ENCODE data around the gene ITGAX.
A peak's percentile ranks its signal among the peaks of the same experiment; 100 is the strongest.
"Not testable (repeated sequence)": the region's sequence is repeated elsewhere in the genome, so short reads cannot be mapped to it uniquely, and the experiment has no call there.

Gene ITGAX

GRCh38 chr16:31404353-31405064 is 49.5 kb downstream of the ITGAX start:
- TF ChIP-seq Cebpa-rat (IDR thresholded peaks at IDR 0.05): no peak
- Histone ChIP-seq H3K9ac (no peak overlapping the region), H3K4me2 (peak overlapping the region; percentile 63)

GRCh38 chr16:31407406-31407805 is 52.4 kb downstream of the ITGAX start:
- no peak for TF ChIP-seq Cebpa-rat (IDR thresholded peaks at IDR 0.05)
- Histone ChIP-seq H3K27ac (no peak overlapping the region), H3K4me3 (no peak overlapping the region), H3K36me3 (no peaks in the 10 kb centered on the region), H3K9ac (no peak overlapping the region), H3K4me1 (peaks cover 11% of the 10 kb centered on the region), H3K27me3 (no peaks in the 10 kb centered on the region), H3K9me3 (no peaks in the 10 kb centered on the region), H4K20me1 (no peaks in the 10 kb centered on the region), H3K4me2 (no peak overlapping the region)

More at GRCh38 chr16:31404353-31405064, 49.5 kb downstream of the ITGAX start:
- Histone ChIP-seq H3K27ac (no peak overlapping the region), H3K36me3 (no peaks in the 10 kb centered on the region), H3K4me3 (no peak overlapping the region), H3K9me3 (peaks cover under 1% of the 10 kb centered on the region), H4K20me1 (no peaks in the 10 kb centered on the region), H3K4me1 (peaks cover 35% of the 10 kb centered on the region), H3K27me3 (no peaks in the 10 kb centered on the region)

GRCh38 chr16:31409433-31409832 is 54.5 kb downstream of the ITGAX start:
- TF ChIP-seq Cebpa-rat (IDR thresholded peaks at IDR 0.05): no peak
- H3K4me1 ChIP-seq: peaks cover 2% of the 10 kb centered on the region
- no peak overlapping the region for H3K9ac ChIP-seq
- no peaks in the 10 kb centered on the region for H3K27me3 ChIP-seq
- H3K36me3 ChIP-seq: no peaks in the 10 kb centered on the region
- H3K27ac ChIP-seq: no peak overlapping the region
- H3K4me3 ChIP-seq: no peak overlapping the region
- H3K9me3 ChIP-seq: no peaks in the 10 kb centered on the region
- H3K4me2 ChIP-seq: no peak overlapping the region
- no peaks in the 10 kb centered on the region for H4K20me1 ChIP-seq

GRCh38 chr16:31410082-31410481 is 55.1 kb downstream of the ITGAX start:
- Histone ChIP-seq H3K36me3 (no peaks in the 10 kb centered on the region), H3K4me1 (no peaks in the 10 kb centered on the region), H3K9ac (no peak overlapping the region), H4K20me1 (no peaks in the 10 kb centered on the region), H3K9me3 (no peaks in the 10 kb centered on the region), H3K27ac (no peak overlapping the region), H3K27me3 (no peaks in the 10 kb centered on the region), H3K4me2 (no peak overlapping the region), H3K4me3 (no peak overlapping the region)
- TF ChIP-seq Cebpa-rat (IDR thresholded peaks at IDR 0.05): no peak

DNA sequence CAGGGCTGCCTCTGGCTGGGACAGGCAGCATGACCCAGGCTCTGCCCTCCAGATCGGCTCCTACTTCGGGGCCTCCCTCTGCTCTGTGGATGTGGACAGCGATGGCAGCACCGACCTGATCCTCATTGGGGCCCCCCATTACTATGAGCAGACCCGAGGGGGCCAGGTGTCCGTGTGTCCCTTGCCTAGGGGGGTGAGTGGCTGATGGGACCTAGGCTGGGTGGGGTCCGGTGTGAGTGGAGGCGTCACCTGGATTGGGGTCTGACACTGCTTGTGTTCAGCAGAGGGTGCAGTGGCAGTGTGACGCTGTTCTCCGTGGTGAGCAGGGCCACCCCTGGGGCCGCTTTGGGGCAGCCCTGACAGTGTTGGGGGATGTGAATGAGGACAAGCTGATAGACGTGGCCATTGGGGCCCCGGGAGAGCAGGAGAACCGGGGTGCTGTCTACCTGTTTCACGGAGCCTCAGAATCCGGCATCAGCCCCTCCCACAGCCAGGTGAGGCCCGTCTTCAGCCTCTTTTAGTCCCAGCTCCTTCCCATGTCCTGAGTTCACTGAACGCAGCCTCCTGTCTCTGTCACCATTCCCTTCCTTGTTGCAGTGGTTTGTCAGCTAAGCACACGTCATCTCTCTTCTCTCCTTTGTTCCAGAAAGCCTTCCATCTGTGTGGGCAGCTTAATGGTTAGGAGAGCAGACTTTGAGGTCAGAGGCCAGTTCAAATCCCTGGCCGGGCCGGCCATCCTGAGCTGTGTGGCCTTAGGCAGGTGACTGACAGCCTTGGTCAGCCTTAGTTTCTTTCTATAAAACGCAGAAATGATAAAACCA is 56.3 kb downstream of the ITGAX start:
- H3K36me3 ChIP-seq: no peaks in the 10 kb centered on the region
- H3K9me3 ChIP-seq: no peaks in the 10 kb centered on the region
- H3K4me2 ChIP-seq: no peak overlapping the region
- H3K27ac ChIP-seq: no peak overlapping the region
- H3K4me1 ChIP-seq: no peaks in the 10 kb centered on the region
- no peaks in the 10 kb centered on the region for H3K27me3 ChIP-seq
- no peak overlapping the region for H3K4me3 ChIP-seq
- no peak for TF ChIP-seq Cebpa-rat (IDR thresholded peaks at IDR 0.05)
- no peaks in the 10 kb centered on the region for H4K20me1 ChIP-seq
- H3K9ac ChIP-seq: no peak overlapping the region

- no peaks in the 10 kb centered on the region for H3K27me3 ChIP-seq
- H3K9me3 ChIP-seq: no peaks in the 10 kb centered on the region; the same call in 1 of the 2 replicates
- H3K27ac ChIP-seq: no peak overlapping the region
- no peaks in the 10 kb centered on the region for H3K4me1 ChIP-seq
- no peak overlapping the region for H3K4me3 ChIP-seq
- H3K36me3 ChIP-seq: no peaks in the 10 kb centered on the region
- no peak for TF ChIP-seq Cebpa-rat (IDR thresholded peaks at IDR 0.05)
- H3K4me2 ChIP-seq: no peak overlapping the region
- H4K20me1 ChIP-seq: no peaks in the 10 kb centered on the region
- H3K9ac ChIP-seq: no peak overlapping the region
Measured at GRCh38 chr16:31412750-31413149, 57.8 kb downstream of the ITGAX start.

DNA sequence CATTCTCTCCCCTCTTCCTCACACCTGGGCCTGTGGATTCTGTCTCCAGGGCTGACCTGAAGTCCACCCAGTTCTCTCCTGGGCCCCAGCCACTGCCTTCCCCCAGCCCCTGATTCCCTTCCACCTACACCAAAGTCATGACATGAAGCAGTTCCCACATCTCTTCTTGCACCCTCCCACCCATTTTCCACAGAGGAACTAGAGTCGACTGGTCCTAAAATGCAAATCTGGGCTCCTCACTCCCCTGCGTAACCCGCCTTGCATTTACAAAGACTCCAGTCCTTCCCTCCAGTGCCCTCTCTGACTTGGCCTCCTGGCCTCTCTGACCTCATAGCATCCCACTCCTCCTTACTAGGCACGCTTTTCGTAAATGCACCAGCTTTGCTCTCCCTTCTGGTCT is 58.4 kb downstream of the ITGAX start:
- no peaks in the 10 kb centered on the region for H3K36me3 ChIP-seq
- H4K20me1 ChIP-seq: no peaks in the 10 kb centered on the region
- H3K4me1 ChIP-seq: no peaks in the 10 kb centered on the region
- TF ChIP-seq Cebpa-rat (IDR thresholded peaks at IDR 0.05): no peak
- H3K9me3 ChIP-seq: no peaks in the 10 kb centered on the region; the same call in 1 of the 2 replicates
- H3K4me3 ChIP-seq: no peak overlapping the region
- H3K9ac ChIP-seq: no peak overlapping the region
- H3K27me3 ChIP-seq: no peaks in the 10 kb centered on the region
- no peak overlapping the region for H3K27ac ChIP-seq
- no peak overlapping the region for H3K4me2 ChIP-seq

DNA sequence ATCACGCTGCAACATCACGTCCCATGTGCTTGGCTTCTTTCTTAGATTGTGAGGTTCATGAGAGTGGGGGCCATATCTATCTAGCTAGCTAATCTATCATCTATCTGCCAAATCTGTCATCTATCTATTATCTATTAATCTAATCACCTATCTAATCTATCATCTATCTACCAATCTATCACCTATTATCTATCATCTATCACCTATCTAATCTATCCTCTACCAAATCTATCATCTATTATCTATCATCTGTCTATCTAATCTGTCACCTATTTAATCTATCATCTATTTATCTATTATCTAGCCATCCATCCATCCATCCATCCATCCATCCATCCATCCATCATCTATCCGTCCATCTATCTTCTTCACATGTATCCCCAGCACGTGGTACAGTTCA is 59.0 kb downstream of the ITGAX start:
- H3K4me2 ChIP-seq: no peak overlapping the region
- H3K36me3 ChIP-seq: no peaks in the 10 kb centered on the region
- H3K27ac ChIP-seq: no peak overlapping the region
- TF ChIP-seq Cebpa-rat (IDR thresholded peaks at IDR 0.05): no peak
- H3K27me3 ChIP-seq: no peaks in the 10 kb centered on the region
- no peak overlapping the region for H3K9ac ChIP-seq
- H4K20me1 ChIP-seq: no peaks in the 10 kb centered on the region
- H3K4me1 ChIP-seq: no peaks in the 10 kb centered on the region
- H3K4me3 ChIP-seq: no peak overlapping the region
- no peaks in the 10 kb centered on the region; the same call in 1 of the 2 replicates for H3K9me3 ChIP-seq

DNA sequence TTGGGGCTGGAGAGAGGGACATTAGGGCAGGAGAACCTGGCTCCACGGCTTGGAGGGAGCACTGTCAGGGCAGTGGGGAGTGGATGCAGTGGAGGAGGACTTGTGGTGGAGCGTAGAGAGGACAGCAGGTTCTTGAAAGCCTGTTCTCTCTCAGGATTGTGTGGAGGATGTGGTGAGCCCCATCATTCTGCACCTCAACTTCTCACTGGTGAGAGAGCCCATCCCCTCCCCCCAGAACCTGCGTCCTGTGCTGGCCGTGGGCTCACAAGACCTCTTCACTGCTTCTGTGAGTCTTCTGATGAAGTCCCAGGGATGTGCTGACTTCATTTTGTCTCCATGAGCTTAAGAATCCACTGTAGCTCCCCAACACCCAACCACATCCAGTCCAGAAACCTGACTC is 59.7 kb downstream of the ITGAX start:
- TF ChIP-seq Cebpa-rat (IDR thresholded peaks at IDR 0.05): no peak
- Histone ChIP-seq H4K20me1 (no peaks in the 10 kb centered on the region), H3K27me3 (no peaks in the 10 kb centered on the region)

DNA sequence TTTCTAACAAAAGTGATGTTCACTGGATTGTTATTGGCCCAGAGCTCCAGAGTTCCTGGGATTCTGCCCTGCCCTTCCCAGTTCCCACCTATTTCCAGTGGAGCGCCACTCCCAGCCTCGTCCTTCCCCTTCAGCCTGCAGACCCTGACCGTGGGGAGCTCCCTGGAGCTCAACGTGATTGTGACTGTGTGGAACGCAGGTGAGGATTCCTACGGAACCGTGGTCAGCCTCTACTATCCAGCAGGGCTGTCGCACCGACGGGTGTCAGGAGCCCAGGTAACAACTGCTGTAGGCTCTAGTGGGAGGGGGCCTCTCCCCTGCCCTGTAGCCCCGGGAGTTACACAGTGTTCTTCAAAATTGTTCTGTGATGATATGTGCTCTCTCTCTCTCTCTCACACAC is 61.4 kb downstream of the ITGAX start:
- Histone ChIP-seq H3K36me3 (no peaks in the 10 kb centered on the region), H3K9me3 (no peaks in the 10 kb centered on the region; the same call in 1 of the 2 replicates), H3K4me2 (no peak overlapping the region), H3K4me1 (no peaks in the 10 kb centered on the region), H4K20me1 (no peaks in the 10 kb centered on the region), H3K9ac (no peak overlapping the region), H3K27me3 (no peaks in the 10 kb centered on the region), H3K4me3 (no peak overlapping the region), H3K27ac (no peak overlapping the region)
- no peak for TF ChIP-seq Cebpa-rat (IDR thresholded peaks at IDR 0.05)

More for the DNA sequence above, 59.7 kb downstream of the ITGAX start:
- Histone ChIP-seq H3K36me3 (no peaks in the 10 kb centered on the region), H3K9me3 (no peaks in the 10 kb centered on the region; the same call in 1 of the 2 replicates), H3K4me1 (no peaks in the 10 kb centered on the region), H3K27ac (no peak overlapping the region), H3K9ac (no peak overlapping the region), H3K4me2 (no peak overlapping the region), H3K4me3 (no peak overlapping the region)

DNA sequence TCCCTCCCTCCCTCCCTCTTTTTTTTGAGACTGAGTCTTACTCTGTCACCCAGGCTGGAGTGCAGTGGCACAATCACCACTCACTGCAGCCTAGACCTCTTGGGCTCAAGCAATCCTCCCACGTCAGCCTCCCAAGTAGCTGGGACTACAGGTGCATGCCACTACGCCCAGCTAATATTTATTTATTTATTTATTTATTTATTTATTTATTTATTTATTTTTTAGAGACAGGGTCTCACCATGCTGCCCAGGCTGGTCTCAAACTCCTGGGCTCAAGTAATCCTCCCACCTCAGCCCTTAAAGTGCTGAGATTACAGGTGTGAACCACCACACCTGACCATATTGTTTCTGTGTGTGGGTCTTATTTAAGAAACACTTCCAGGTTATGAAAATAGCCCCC is 62.1 kb downstream of the ITGAX start:
- not testable (repeated sequence) for H3K4me1 ChIP-seq, H3K4me2 ChIP-seq, H3K27ac ChIP-seq, H4K20me1 ChIP-seq, H3K36me3 ChIP-seq, H3K9me3 ChIP-seq, H3K9ac ChIP-seq, H3K27me3 ChIP-seq, H3K4me3 ChIP-seq

Data from BLaER1 (cell line).